Activated CD8-positive, alpha-beta T cell treated with anti-CD3 and anti-CD28 coated beads for 36 hours (primary cell): Measurements from ENCODE around the gene PLXNC1. TPM values are rescaled to one million over a fixed set of nuclear protein-coding genes. Genes with fewer than 3 reads are reported as not detected.

Source experiments
- ATAC-seq: fragments of 200-7000 bp; cut with Tn5 transposase; one replicate; pipeline ENCODE4 v1.10.0; 2021; ENCODE audit warnings: mild to moderate bottlenecking, moderate library complexity
- CTCF ChIA-PET: fragments of 350-600 bp; sonication (Branson Sonifier 250); formaldehyde crosslinking; loops from one replicate; lab custom pipeline; 2021; ENCODE audit warnings: antibody characterized with exemption; lab: Charles Lee
- POLR2A ChIA-PET: fragments of 350-600 bp; sonication (Branson Sonifier 250); formaldehyde crosslinking; loops from one replicate; lab custom pipeline; 2021; ENCODE audit warnings: antibody characterized with exemption; lab: Charles Lee
- DNase-seq: peaks from one replicate; pipeline ENCODE4 v3.0.0-alpha.2; 2020
- H3K27ac Mint-ChIP-seq: one replicate; pipeline ENCODE4 v1.8.0; 2021; ENCODE audit warnings: mild to moderate bottlenecking, mixed read lengths
- H3K27me3 Mint-ChIP-seq: one replicate; pipeline ENCODE4 v1.8.0; 2021; ENCODE audit warnings: mixed read lengths
- H3K36me3 Mint-ChIP-seq: one replicate; pipeline ENCODE4 v1.8.0; 2021; ENCODE audit warnings: low read depth, mixed read lengths
- H3K4me1 Mint-ChIP-seq: one replicate; pipeline ENCODE4 v1.8.0; 2021; ENCODE audit warnings: low read depth, mixed read lengths
- H3K4me3 Mint-ChIP-seq: one replicate; pipeline ENCODE4 v1.8.0; 2021; ENCODE audit warnings: mild to moderate bottlenecking, moderate library complexity, mixed read lengths
- H3K9me3 Mint-ChIP-seq: one replicate; pipeline ENCODE4 v1.8.0; 2021; ENCODE audit warnings: mixed read lengths
- CTCF ChIP-seq: fragments of 200-600 bp; IDR thresholded peaks from one replicate; pipeline ENCODE4 v1.8.0; 2022; ENCODE audit warnings: antibody characterized with exemption, mild to moderate bottlenecking
- intact Hi-C: fragments of 100-400 bp; cut with micrococcal nuclease; formaldehyde crosslinking; loops from one replicate; pipeline ENCODE4 v1.10.0; 2022
- total RNA-seq, 2 experiments: library from RNA; stranded (reverse); gene quantifications; one replicate each; pipeline ENCODE4 v1.2.3, GENCODE V29; 2021

Gene PLXNC1
- total RNA-seq, 2 experiments from 2014 or later, result 8.8 to 9.5 TPM

- H3K27me3 Mint-ChIP-seq, result no peaks in the 10 kb centered on the region
- ATAC-seq (peak; percentile 17), DNase-seq (no peak)
- no peak for TF ChIP-seq CTCF
- H3K9me3 Mint-ChIP-seq, result peaks cover 6% of the 10 kb centered on the region
- H3K4me1 Mint-ChIP-seq, result peaks cover 10% of the 10 kb centered on the region
- CTCF ChIA-PET, result interaction anchor here (0.8 kb wide), 1 partner anchor 374 kb away, joined by 3 read pairs; no protein-coding TSS in a partner anchor
- H3K4me3 Mint-ChIP-seq, result no peak overlapping the region
- no peaks in the 10 kb centered on the region for H3K36me3 Mint-ChIP-seq
- H3K27ac Mint-ChIP-seq, result no peak overlapping the region
- POLR2A ChIA-PET, result interaction anchor here (1.0 to 1.1 kb wide), 4 partner anchors 8 to 86 kb away, joined by 3 to 4 read pairs (median 3); no protein-coding TSS in a partner anchor
- intact Hi-C loops, result no loop called here
Observed at GRCh38 chr12:94157981-94158411, 9.6 kb downstream of the PLXNC1 start.

- Mint-ChIP-seq H3K4me1 (peaks cover 10% of the 10 kb centered on the region), H3K27ac (no peak overlapping the region), H3K9me3 (peaks cover 6% of the 10 kb centered on the region), H3K27me3 (no peaks in the 10 kb centered on the region), H3K4me3 (no peak overlapping the region), H3K36me3 (no peaks in the 10 kb centered on the region)
- DNase-seq (no peak), ATAC-seq (no peak)
- ChIA-PET CTCF (interaction anchor here (0.8 kb wide), 1 partner anchor 373 kb away, joined by 3 read pairs; no protein-coding TSS in a partner anchor), POLR2A (interaction anchor here (1.0 to 1.1 kb wide), 3 partner anchors 9 to 86 kb away, joined by 3 to 4 read pairs (median 3); no protein-coding TSS in a partner anchor)
- intact Hi-C loops, result no loop called here
- no peak for TF ChIP-seq CTCF
Observed at GRCh38 chr12:94158666-94159065, 10.3 kb downstream of the PLXNC1 start.

GRCh38 chr12:94162108-94162507 is 13.7 kb downstream of the PLXNC1 start:
- H3K9me3 Mint-ChIP-seq, result peaks cover 6% of the 10 kb centered on the region
- no peak for TF ChIP-seq CTCF
- no peaks in the 10 kb centered on the region for H3K27me3 Mint-ChIP-seq
- DNase-seq (no peak), ATAC-seq (no peak)
- no peak overlapping the region for H3K27ac Mint-ChIP-seq
- ChIA-PET CTCF (interaction anchor here (1.2 to 1.6 kb wide), 3 partner anchors 11 to 60 kb away, joined by 3 to 7 read pairs (median 4); no protein-coding TSS in a partner anchor), POLR2A (no interaction called here)
- H3K36me3 Mint-ChIP-seq, result no peaks in the 10 kb centered on the region
- intact Hi-C loops, result no loop called here
- H3K4me3 Mint-ChIP-seq, result no peak overlapping the region
- H3K4me1 Mint-ChIP-seq, result peaks cover 17% of the 10 kb centered on the region

GRCh38 chr12:94163850-94164249 is 15.5 kb downstream of the PLXNC1 start:
- TF ChIP-seq CTCF, result no peak
- no peaks in the 10 kb centered on the region for H3K27me3 Mint-ChIP-seq
- DNase-seq, result no peak
- H3K4me1 Mint-ChIP-seq, result peaks cover 19% of the 10 kb centered on the region
- no peak overlapping the region for H3K27ac Mint-ChIP-seq
- ChIA-PET CTCF (no interaction called here), POLR2A (no interaction called here)
- ATAC-seq, result no peak
- intact Hi-C loops, result no loop called here
- H3K4me3 Mint-ChIP-seq, result no peak overlapping the region
- peaks cover 6% of the 10 kb centered on the region for H3K9me3 Mint-ChIP-seq
- H3K36me3 Mint-ChIP-seq, result no peaks in the 10 kb centered on the region

GRCh38 chr12:94165138-94165537 is 16.8 kb downstream of the PLXNC1 start:
- peaks cover 31% of the 10 kb centered on the region for H3K4me1 Mint-ChIP-seq
- TF ChIP-seq CTCF, result no peak
- ATAC-seq, result no peak
- POLR2A ChIA-PET, result interaction anchor here (0.5 to 1.0 kb wide), 2 partner anchors 9 to 591 kb away, joined by 3 read pairs; no protein-coding TSS in a partner anchor
- no peak overlapping the region for H3K27ac Mint-ChIP-seq
- no peaks in the 10 kb centered on the region for H3K27me3 Mint-ChIP-seq
- intact Hi-C loops, result no loop called here
- CTCF ChIA-PET, result interaction anchor here (1.8 kb wide), 1 partner anchor 23 kb away, joined by 4 read pairs; no protein-coding TSS in a partner anchor
- H3K9me3 Mint-ChIP-seq, result peaks cover 6% of the 10 kb centered on the region
- no peak overlapping the region for H3K4me3 Mint-ChIP-seq
- no peak for DNase-seq
- peaks cover 2% of the 10 kb centered on the region for H3K36me3 Mint-ChIP-seq
